HepG2 (cell line): ENCODE results near the gene COL9A1.

Experiments
- ATF2 ChIP-seq: sonication (generic); formaldehyde crosslinking; IDR thresholded peaks from 2 replicates; pipeline ENCODE4 v1.4.0; 2020; ENCODE audit warnings: missing genetic modification reagents
- CBX5 ChIP-seq: sonication (generic); formaldehyde crosslinking; IDR thresholded peaks from 2 replicates; pipeline ENCODE4 v1.4.0; 2020; ENCODE audit warnings: missing genetic modification reagents, borderline replicate concordance
- HNRNPK ChIP-seq: fragments of 200-400 bp; formaldehyde crosslinking; IDR thresholded peaks from 2 replicates; pipeline ENCODE4 v1.6.1; 2018; ENCODE audit warnings: low read length, low read depth, moderate library complexity, mild to moderate bottlenecking; ENCODE audit not compliant: poor library complexity, severe bottlenecking
- MAX ChIP-seq: IDR thresholded peaks from 2 replicates; pipeline ENCODE4 v1.6.1; 2012; ENCODE audit warnings: inconsistent platforms
- MLX ChIP-seq: IDR thresholded peaks from 2 replicates; pipeline ENCODE4 v1.6.1; 2016
- NR2F2 ChIP-seq: IDR thresholded peaks from 2 replicates; pipeline ENCODE4 v1.6.1; 2012; ENCODE audit warnings: low read depth, inconsistent platforms, borderline replicate concordance
- POLR2AphosphoS5 ChIP-seq: IDR thresholded peaks from 2 replicates; pipeline ENCODE4 v1.6.1; 2012; ENCODE audit warnings: low read depth, low read length
- SRF ChIP-seq: IDR thresholded peaks from 2 replicates; pipeline ENCODE4 v1.6.1; 2011; ENCODE audit warnings: mild to moderate bottlenecking, low read depth, low read length, moderate library complexity
- U2AF2 ChIP-seq: fragments of 200-400 bp; formaldehyde crosslinking; IDR thresholded peaks from 2 replicates; pipeline ENCODE4 v1.6.1; 2017; ENCODE audit warnings: low read depth, mild to moderate bottlenecking, low read length
- ZNF224 ChIP-seq: sonication (generic); formaldehyde crosslinking; IDR thresholded peaks from 2 replicates; pipeline ENCODE4 v1.5.0; 2020; ENCODE audit warnings: mild to moderate bottlenecking, missing genetic modification reagents
- ZNF280D ChIP-seq: sonication (generic); formaldehyde crosslinking; IDR thresholded peaks from 2 replicates; pipeline ENCODE4 v1.5.1; 2020; ENCODE audit warnings: mild to moderate bottlenecking, missing genetic modification reagents
- ZNF331 ChIP-seq: sonication (generic); formaldehyde crosslinking; IDR thresholded peaks from 2 replicates; pipeline ENCODE4 v1.4.0; 2020; ENCODE audit warnings: missing genetic modification reagents
- ZNF510 ChIP-seq: sonication (generic); formaldehyde crosslinking; IDR thresholded peaks from 2 replicates; pipeline ENCODE4 v1.4.0; 2020; ENCODE audit warnings: low read depth, mild to moderate bottlenecking, missing genetic modification reagents

GRCh38 chr6:70194421-70194820 lies 108.5 kb downstream of the COL9A1 start:
- no peak for TF ChIP-seq ZNF331 (CRISPR knock-in tag)
- no peak for TF ChIP-seq MLX
- no peak for TF ChIP-seq ZNF280D (CRISPR knock-in tag)
- no peak for TF ChIP-seq NR2F2
- TF ChIP-seq MAX: no peak
- no peak for TF ChIP-seq SRF
- TF ChIP-seq CBX5 (CRISPR knock-in tag): no peak
- TF ChIP-seq ATF2: no peak
- no peak for TF ChIP-seq ZNF510 (CRISPR knock-in tag)
- TF ChIP-seq ZNF224: no peak
- no peak for TF ChIP-seq HNRNPK
- no peak for TF ChIP-seq POLR2AphosphoS5
- no peak for TF ChIP-seq U2AF2
